NCI-H748 (cell line): Measurements from ENCODE around the gene WDR27.
"Not testable (repeated sequence)": the region's sequence is repeated elsewhere in the genome, so short reads cannot be mapped to it uniquely, and the experiment has no call there.

ENCODE experiments used
- DNase-seq: peaks from one replicate; lab custom pipeline; 2025; ENCODE audit not compliant: unreplicated experiment; lab: John Stamatoyannopoulos, UW

WDR27 gene

GRCh38 chr6:169452117-169452868, 249.5 kb downstream of the WDR27 start:
- no peak for DNase-seq

GRCh38 chr6:169451065-169451838, 250.6 kb downstream of the WDR27 start:
- DNase-seq: no peak

GRCh38 chr6:169450097-169450496, 251.7 kb downstream of the WDR27 start:
- DNase-seq: no peak

- DNase-seq: no peak
These were observed 252.6 kb downstream of the WDR27 start for GRCh38 chr6:169449221-169449620.

GRCh38 chr6:169445661-169446581, 255.9 kb downstream of the WDR27 start:
- DNase-seq: peak; percentile 97

GRCh38 chr6:169445227-169445626, 256.6 kb downstream of the WDR27 start:
- peak; percentile 78 for DNase-seq

- DNase-seq: no peak
These were observed 260.5 kb downstream of the WDR27 start for GRCh38 chr6:169441292-169441691.

GRCh38 chr6:169439710-169440109, 262.1 kb downstream of the WDR27 start:
- DNase-seq: no peak

GRCh38 chr6:169434554-169434953, 267.3 kb downstream of the WDR27 start:
- DNase-seq: not testable (repeated sequence)

GRCh38 chr6:169429001-169429400, 272.8 kb downstream of the WDR27 start:
- DNase-seq: no peak

- peak; percentile 47 for DNase-seq
These were observed 273.3 kb downstream of the WDR27 start for GRCh38 chr6:169428532-169428931.

GRCh38 chr6:169427856-169428255, 274.0 kb downstream of the WDR27 start:
- DNase-seq: no peak

- no peak for DNase-seq
These were observed 275.2 kb downstream of the WDR27 start for GRCh38 chr6:169426611-169427010.

GRCh38 chr6:169425628-169426370, 276.0 kb downstream of the WDR27 start:
- no peak for DNase-seq

GRCh38 chr6:169424821-169425240, 277.0 kb downstream of the WDR27 start:
- no peak for DNase-seq

- DNase-seq: no peak
These were observed 277.6 kb downstream of the WDR27 start for GRCh38 chr6:169424149-169424804.

GRCh38 chr6:169421586-169422264, 280.1 kb downstream of the WDR27 start:
- DNase-seq: no peak

- DNase-seq: peak; percentile 31
These were observed 280.8 kb downstream of the WDR27 start for GRCh38 chr6:169420912-169421543.

GRCh38 chr6:169417101-169417500, 284.7 kb downstream of the WDR27 start:
- no peak for DNase-seq
